Endothelial cell of hepatic sinusoid (primary cell): ENCODE measurements around the gene TNS1.
"Not testable (repeated sequence)": the region's sequence is repeated elsewhere in the genome, so short reads cannot be mapped to it uniquely, and the experiment has no call there.

Experiments used
- in situ Hi-C: cut with HindIII; loops from 2 replicates; pipeline ENCODE4 v1.10.0; 2017; ENCODE audit warnings: low sequenced_read_pairs

The TNS1 gene

GRCh38 chr2:218002845-218003180, at the start of gene TNS1:
Gene TNS1 (minus strand): TSS chr2:218002995. CDS start chr2:218002872, 123 bp downstream.
- in situ Hi-C loops: no loop called here

DNA sequence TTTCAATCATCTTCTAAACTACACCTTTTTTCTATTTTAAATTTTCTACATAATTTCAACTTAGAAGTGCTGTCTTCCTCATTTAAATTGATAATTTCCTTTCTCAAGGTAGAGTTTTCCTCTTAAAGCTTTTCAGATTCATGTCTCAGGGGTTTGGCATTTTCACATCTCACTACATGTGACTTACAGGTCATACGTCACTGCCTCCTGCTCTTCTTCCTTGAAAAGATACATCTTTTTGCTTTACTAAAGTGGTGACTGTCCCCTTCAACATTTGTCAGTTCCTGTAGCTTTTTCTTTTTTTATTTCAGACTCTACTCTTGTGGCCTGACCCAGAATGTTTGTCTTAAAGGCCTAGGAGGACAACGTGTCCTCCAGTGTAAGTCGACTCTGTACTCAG, 49.1 kb upstream of the TNS1 start:
- in situ Hi-C loops: loop anchor here (10.0 kb wide), 1 partner anchor 497 kb away; no protein-coding TSS in a partner anchor

DNA sequence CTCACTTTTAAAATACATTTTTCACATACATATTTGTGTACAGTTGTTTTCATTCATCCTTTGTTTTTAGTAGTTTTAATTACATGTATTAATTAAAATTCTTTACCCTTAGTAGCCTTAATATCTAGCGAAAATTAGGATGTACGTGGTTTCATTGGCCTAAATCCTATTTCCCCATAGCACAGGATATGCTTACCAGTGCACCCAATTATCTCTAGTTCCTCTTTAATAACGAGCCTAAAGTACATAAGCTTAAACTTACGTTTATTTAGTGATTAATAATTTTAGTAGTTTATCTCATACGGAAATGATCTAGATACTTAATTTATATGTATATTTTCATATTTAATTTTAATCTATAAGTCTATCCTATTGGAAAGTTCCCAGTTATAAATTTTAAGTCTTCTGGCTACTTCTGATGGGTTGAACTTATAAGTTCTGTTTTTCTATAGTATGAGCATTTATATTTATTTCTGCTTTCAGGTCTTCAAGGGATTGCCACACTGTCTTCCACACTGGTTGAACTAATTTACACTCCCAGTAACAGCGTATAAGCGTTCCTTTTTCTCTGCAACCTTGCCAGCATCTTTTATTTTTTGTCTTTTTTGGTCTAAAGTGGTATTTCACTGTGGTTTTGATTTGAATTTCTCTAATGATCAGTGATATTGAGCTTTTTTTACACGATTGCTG, 44.9 kb upstream of the TNS1 start:
- in situ Hi-C loops: no loop called here

GRCh38 chr2:218046238-218046637, 43.4 kb upstream of the TNS1 start:
- in situ Hi-C loops: no loop called here

DNA sequence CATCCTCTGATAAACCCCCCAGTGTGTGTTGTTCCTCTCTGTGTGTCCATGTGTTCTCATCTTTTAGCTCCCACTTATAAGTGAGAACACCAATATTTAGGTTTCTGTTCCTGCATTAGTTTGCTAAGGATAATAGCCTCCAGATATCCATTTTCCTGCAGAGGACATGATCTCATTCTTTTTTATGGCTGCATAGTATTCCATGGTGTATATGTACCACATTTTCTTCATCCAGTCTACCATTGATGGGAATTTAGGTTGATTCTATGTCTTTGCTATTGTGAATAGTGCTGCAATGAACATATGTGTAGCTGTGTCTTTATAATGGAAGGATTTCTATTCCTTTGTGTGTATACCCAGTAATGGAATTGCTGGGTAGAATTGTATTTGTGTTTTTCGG, 41.8 kb upstream of the TNS1 start:
- in situ Hi-C loops: loop anchor here (5.0 kb wide), 2 partner anchors 62 to 272 kb away; no protein-coding TSS in a partner anchor

DNA sequence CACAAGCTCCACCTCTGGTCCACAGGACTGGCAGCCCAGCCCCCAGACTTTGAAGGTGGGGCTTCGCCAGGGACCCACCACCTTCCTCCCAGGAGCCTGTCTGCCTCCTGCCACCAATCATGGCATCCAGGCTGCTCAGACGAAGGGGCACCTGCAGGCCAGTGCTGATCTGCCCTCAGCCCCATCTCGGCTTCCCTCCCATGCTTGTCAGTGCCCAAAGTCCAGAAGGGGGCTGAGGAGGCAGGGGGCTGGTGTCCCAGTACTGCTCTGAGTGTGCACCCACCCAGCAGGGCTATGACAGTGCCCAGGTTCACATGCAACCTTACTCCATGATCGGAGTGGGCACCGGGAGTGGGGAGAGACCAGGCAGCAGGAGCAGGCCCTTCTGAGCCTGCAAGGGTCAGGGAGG, 40.9 kb upstream of the TNS1 start:
- in situ Hi-C loops: loop anchor here (5.0 kb wide), 2 partner anchors 61 to 271 kb away; no protein-coding TSS in a partner anchor

DNA sequence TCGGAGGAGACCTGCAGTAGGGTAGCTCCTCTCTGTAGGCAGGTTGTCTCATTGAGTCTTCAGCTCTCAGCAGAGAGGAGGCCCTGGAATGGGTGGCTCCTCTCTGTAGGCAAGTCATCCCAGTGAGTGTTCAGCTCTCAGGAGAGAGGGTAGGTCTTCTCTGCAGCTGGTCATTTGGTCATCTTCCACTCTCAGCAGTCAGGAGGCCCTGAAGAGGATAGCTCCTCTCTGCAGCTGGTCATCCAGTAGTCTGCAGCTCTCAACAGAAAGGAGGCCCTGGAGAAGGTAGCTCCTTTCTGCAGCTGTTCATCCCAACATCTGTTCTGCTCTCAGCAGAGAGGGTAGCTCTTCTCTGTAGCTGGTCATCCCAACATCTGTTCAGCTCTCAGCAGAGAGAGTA, 40.3 kb upstream of the TNS1 start:
- in situ Hi-C loops: loop anchor here (5.0 kb wide), 2 partner anchors 61 to 271 kb away; no protein-coding TSS in a partner anchor

GRCh38 chr2:218041302-218042168, 38.7 kb upstream of the TNS1 start:
- in situ Hi-C loops: loop anchor here (5.0 kb wide), 2 partner anchors 59 to 269 kb away; no protein-coding TSS in a partner anchor

- in situ Hi-C loops: loop anchor here (5.0 kb wide), 2 partner anchors 59 to 269 kb away; no protein-coding TSS in a partner anchor
Observed at GRCh38 chr2:218040883-218041282, 38.1 kb upstream of the TNS1 start.

DNA sequence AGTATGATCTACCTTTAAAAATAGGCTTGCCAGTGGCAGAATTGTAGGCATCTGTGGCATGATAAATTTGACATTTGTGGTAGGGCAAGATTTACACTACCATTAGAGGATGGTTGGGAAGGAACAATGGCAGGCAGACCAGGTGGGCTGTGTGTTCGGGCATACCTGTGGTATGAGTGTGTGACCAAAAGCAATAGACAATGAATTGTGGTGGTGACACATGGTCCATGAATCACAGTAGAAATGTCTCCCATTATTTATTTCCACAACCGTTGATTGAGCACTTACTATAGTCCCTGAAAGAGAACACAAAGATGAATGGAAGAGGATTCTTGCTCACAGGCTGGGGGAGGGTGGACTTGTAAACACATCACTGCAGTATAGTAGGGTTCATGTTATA, 36.4 kb upstream of the TNS1 start:
- in situ Hi-C loops: no loop called here

GRCh38 chr2:218036371-218036770, 33.6 kb upstream of the TNS1 start:
- in situ Hi-C loops: no loop called here

DNA sequence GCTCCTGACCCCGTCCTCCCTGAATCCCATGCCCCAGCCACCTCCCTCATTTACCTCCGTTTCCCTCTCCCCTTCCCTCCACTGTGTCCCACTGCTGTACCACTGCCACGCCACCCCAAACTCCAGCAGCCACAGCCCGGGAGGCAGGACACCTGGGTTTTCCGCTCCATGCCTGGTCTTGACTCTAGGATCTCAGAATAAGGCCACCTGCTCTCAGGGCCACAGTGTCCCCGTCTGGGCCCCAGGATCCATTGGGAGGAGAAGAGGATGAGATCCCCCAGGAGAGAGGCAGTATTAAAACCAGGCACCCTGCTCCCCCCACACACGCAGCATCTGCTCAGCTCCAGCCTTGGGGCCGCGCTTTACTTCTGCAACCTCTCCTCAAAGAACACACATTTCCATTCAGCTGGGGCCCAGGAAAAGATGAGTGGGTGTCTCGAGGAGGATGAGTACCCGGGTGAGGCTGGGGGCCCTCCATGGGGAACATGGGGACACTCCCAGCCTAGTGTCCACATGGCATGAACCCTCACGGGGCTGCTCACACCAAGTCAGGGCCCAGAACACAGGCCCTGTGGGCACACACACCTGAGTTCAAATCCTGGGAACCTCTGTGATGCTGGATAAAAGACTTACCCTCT, 32.8 kb upstream of the TNS1 start:
- in situ Hi-C loops: no loop called here

- in situ Hi-C loops: not testable (repeated sequence)
Observed at GRCh38 chr2:218034497-218035213, 31.9 kb upstream of the TNS1 start.

GRCh38 chr2:218033590-218034496, 31.0 kb upstream of the TNS1 start:
- in situ Hi-C loops: no loop called here

GRCh38 chr2:218033208-218033589, 30.4 kb upstream of the TNS1 start:
- in situ Hi-C loops: no loop called here

GRCh38 chr2:218032336-218033171, 29.8 kb upstream of the TNS1 start:
- in situ Hi-C loops: no loop called here

DNA sequence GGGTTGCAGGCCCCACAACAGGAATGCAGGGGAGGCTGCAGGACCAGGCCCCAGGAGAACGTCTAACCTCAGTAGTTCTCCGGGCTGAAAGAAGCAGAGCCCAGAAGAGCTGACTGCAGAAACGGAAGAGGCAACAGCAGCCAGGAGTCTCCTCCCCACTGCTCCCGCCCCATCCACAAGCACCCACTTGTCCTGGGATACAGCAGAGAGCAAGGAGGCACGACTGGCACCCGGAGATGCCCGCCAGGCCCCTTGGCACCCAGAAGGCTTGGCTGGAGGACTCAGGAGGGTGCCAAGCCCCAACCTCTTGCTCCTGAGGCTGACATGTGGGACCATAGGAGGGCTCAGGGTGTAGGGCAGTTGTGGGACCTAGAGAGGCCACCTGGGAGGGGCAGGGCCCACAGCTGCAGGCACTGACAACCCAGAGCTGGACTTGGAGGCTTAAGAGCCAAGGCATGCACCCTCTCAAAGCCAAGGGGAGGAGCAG, 29.0 kb upstream of the TNS1 start:
- in situ Hi-C loops: no loop called here

GRCh38 chr2:218031261-218031660, 28.5 kb upstream of the TNS1 start:
- in situ Hi-C loops: no loop called here
